Cerebellar nuclear complex (tissue), 1 donor: Measurements from ENCODE around the gene SUSD1.

Source experiments
- DNase-seq, 2 experiments: peaks; one replicate each; lab custom pipeline; 2025; lab: John Stamatoyannopoulos, UW

SUSD1 gene

GRCh38 chr9:112065806-112066606 is 109.1 kb downstream of the SUSD1 start:
- DNase-seq: no peak

GRCh38 chr9:112064871-112065270 is 110.2 kb downstream of the SUSD1 start:
- no peak for DNase-seq

- DNase-seq: no peak
These were observed 111.5 kb downstream of the SUSD1 start for GRCh38 chr9:112063586-112063985.

GRCh38 chr9:112063151-112063550 is 111.9 kb downstream of the SUSD1 start:
- DNase-seq: no peak

GRCh38 chr9:112061152-112061740 is 113.9 kb downstream of the SUSD1 start:
- no peak for DNase-seq

- no peak for DNase-seq
These were observed 115.2 kb downstream of the SUSD1 start for GRCh38 chr9:112059966-112060320.

GRCh38 chr9:112059145-112059965 is 115.7 kb downstream of the SUSD1 start:
- DNase-seq: no peak

- DNase-seq: no peak
These were observed 118.1 kb downstream of the SUSD1 start for GRCh38 chr9:112056996-112057395.

GRCh38 chr9:112054916-112055315 is 120.2 kb downstream of the SUSD1 start:
- DNase-seq: no peak

- no peak for DNase-seq
These were observed 123.3 kb downstream of the SUSD1 start for GRCh38 chr9:112051812-112052211.

GRCh38 chr9:112050544-112051475 is 124.3 kb downstream of the SUSD1 start:
- no peak for DNase-seq

GRCh38 chr9:112049811-112050516 is 125.1 kb downstream of the SUSD1 start:
- DNase-seq: no peak

- no peak for DNase-seq
These were observed 126.0 kb downstream of the SUSD1 start for GRCh38 chr9:112048924-112049691.

- DNase-seq: no peak
These were observed 127.5 kb downstream of the SUSD1 start for GRCh38 chr9:112047538-112048066.

GRCh38 chr9:112046181-112046580 is 128.9 kb downstream of the SUSD1 start:
- no peak for DNase-seq

- no peak for DNase-seq
These were observed 130.2 kb downstream of the SUSD1 start for GRCh38 chr9:112044881-112045280.

- no peak for DNase-seq
These were observed 130.9 kb downstream of the SUSD1 start for GRCh38 chr9:112044186-112044585.

GRCh38 chr9:112043423-112043822 is 131.7 kb downstream of the SUSD1 start:
- DNase-seq: no peak

GRCh38 chr9:112042769-112043168 is 132.3 kb downstream of the SUSD1 start:
- no peak for DNase-seq

- DNase-seq: no peak
These were observed 132.9 kb downstream of the SUSD1 start for GRCh38 chr9:112042244-112042638.
